Measurements from ENCODE around the gene KLHL40.

KLHL40 gene

DNA sequence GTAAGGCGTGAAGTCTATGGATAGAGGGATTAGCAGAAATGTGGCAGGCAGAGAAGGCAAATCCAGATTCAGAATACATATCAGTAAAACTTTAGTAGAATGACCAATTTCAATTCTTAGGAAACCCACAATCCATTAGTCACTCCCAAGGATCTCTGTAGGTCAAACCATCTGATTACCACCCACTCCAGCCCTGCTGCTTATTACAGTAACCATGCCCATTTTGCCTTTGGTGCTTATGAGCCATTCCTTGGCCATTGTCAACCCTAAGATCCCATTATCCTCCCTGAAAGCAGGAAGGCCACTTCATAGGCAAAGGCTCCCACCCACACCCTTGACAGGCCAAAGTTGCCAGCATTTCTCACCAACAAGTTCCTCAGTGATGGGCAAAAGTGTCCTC is 5.1 kb upstream of the KLHL40 start:
- CTCF ChIA-PET = no interaction called here

DNA sequence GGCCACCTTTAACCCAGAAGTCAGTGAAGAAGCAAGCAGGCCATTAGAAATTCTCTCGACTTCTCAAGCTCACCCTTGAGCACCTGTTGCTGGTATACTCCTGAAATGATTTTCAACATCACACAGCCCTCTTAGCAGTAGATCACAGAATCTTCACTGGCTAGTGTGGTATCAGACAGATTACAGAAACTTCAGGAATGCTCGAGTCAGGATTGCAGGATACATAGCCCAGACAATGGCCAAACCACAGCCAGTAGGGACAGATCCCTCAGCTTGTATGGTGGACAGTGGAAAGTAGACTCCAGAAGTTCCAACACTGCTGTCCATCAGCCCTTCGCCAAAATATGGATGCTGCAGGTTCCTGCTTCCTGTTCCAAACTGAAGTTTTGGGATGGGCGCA is 4.5 kb upstream of the KLHL40 start:
- POLR2A ChIA-PET = no interaction called here
- CTCF ChIA-PET = no interaction called here
- TF ChIP-seq L3MBTL2 (conservative IDR thresholded peaks at IDR 0.05) (no peak), TARDBP (IDR thresholded peaks at IDR 0.05) (no peak), CTBP1 (IDR thresholded peaks at IDR 0.05; ENCODE audit: borderline replicate concordance) (no peak), SP1 (IDR thresholded peaks at IDR 0.05) (no peak), ARNT (IDR thresholded peaks at IDR 0.05) (no peak), FOXK2 (IDR thresholded peaks at IDR 0.05) (no peak), ELF4 (IDR thresholded peaks at IDR 0.05) (no peak), FOXA1 (IDR thresholded peaks at IDR 0.05) (no peak), ZNF384 (IDR thresholded peaks at IDR 0.05) (no peak), FOXM1 (IDR thresholded peaks at IDR 0.05; ENCODE audit: borderline replicate concordance) (no peak), SUZ12 (IDR thresholded peaks at IDR 0.05) (no peak), LEF1 (IDR thresholded peaks at IDR 0.05; ENCODE audit: borderline replicate concordance) (no peak), BHLHE40 (IDR thresholded peaks at IDR 0.05; ENCODE audit: borderline replicate concordance) (no peak), HDGF (IDR thresholded peaks at IDR 0.05; ENCODE audit: borderline replicate concordance) (no peak), NFRKB (IDR thresholded peaks at IDR 0.05) (no peak)
- TF ChIP-seq, protein P1, sequence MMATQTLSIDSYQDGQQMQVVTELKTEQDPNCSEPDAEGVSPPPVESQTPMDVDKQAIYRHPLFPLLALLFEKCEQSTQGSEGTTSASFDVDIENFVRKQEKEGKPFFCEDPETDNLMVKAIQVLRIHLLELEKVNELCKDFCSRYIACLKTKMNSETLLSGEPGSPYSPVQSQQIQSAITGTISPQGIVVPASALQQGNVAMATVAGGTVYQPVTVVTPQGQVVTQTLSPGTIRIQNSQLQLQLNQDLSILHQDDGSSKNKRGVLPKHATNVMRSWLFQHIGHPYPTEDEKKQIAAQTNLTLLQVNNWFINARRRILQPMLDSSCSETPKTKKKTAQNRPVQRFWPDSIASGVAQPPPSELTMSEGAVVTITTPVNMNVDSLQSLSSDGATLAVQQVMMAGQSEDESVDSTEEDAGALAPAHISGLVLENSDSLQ (IDR thresholded peaks at IDR 0.05) = no peak
- no peak for DNase-seq (ENCODE audit: extremely low spot score)

More for the DNA sequence above, 5.1 kb upstream of the KLHL40 start:
- POLR2A ChIA-PET = no interaction called here
- TF ChIP-seq, protein P1 (IDR thresholded peaks at IDR 0.05) = no peak
- TF ChIP-seq L3MBTL2 (conservative IDR thresholded peaks at IDR 0.05) (no peak), SUZ12 (IDR thresholded peaks at IDR 0.05) (no peak), TARDBP (IDR thresholded peaks at IDR 0.05) (no peak), SP1 (IDR thresholded peaks at IDR 0.05) (no peak), ARNT (IDR thresholded peaks at IDR 0.05) (no peak), CTBP1 (IDR thresholded peaks at IDR 0.05; ENCODE audit: borderline replicate concordance) (no peak), FOXA1 (IDR thresholded peaks at IDR 0.05) (no peak)
- DNase-seq (ENCODE audit: extremely low spot score) = no peak

DNA sequence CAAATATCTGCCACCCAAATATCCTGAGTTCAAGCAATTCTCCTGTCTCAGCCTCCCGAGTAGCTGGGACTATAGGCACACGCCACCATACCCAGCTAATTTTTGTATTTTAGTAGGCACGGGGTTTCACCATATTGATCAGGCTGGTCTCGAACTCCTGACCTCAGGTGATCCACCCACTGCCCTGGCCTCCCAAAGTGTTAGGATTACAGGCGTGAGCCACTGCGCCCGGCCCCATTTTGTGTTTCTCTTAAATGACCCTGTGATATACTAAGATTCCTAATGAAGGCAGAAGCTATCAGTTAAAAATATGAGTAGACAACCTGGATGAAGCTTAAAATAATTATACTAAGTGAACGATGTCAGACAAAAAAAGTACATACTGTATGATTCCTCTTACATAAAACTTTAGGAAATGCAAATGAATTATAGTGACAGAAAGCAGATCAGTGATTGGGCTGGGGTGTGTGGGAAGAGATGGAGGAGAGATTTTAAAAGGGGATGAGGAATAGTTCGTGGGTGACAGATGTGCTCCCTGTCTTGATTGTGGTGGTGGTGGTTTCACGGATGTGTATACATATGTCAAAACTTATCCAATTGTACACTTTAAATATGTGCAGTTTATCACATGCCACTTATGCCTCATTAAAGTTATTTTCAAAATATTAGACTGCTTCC is 3.8 kb upstream of the KLHL40 start:
- no peak for TF ChIP-seq FOXA1 (IDR thresholded peaks at IDR 0.05)
- no peak for TF ChIP-seq FOXM1 (IDR thresholded peaks at IDR 0.05; ENCODE audit: borderline replicate concordance)
- TF ChIP-seq CTBP1 (IDR thresholded peaks at IDR 0.05; ENCODE audit: borderline replicate concordance) = no peak
- TF ChIP-seq NFRKB (IDR thresholded peaks at IDR 0.05) = no peak
- TF ChIP-seq ARNT (IDR thresholded peaks at IDR 0.05) = no peak
- TF ChIP-seq TARDBP (IDR thresholded peaks at IDR 0.05) = no peak
- TF ChIP-seq ZNF384 (IDR thresholded peaks at IDR 0.05) = no peak
- TF ChIP-seq L3MBTL2 (conservative IDR thresholded peaks at IDR 0.05) = no peak
- no peak for TF ChIP-seq SP1 (IDR thresholded peaks at IDR 0.05)
- no peak for TF ChIP-seq HDGF (IDR thresholded peaks at IDR 0.05; ENCODE audit: borderline replicate concordance)
- no peak for DNase-seq (ENCODE audit: extremely low spot score)
- CTCF ChIA-PET = no interaction called here
- POLR2A ChIA-PET = no interaction called here

DNA sequence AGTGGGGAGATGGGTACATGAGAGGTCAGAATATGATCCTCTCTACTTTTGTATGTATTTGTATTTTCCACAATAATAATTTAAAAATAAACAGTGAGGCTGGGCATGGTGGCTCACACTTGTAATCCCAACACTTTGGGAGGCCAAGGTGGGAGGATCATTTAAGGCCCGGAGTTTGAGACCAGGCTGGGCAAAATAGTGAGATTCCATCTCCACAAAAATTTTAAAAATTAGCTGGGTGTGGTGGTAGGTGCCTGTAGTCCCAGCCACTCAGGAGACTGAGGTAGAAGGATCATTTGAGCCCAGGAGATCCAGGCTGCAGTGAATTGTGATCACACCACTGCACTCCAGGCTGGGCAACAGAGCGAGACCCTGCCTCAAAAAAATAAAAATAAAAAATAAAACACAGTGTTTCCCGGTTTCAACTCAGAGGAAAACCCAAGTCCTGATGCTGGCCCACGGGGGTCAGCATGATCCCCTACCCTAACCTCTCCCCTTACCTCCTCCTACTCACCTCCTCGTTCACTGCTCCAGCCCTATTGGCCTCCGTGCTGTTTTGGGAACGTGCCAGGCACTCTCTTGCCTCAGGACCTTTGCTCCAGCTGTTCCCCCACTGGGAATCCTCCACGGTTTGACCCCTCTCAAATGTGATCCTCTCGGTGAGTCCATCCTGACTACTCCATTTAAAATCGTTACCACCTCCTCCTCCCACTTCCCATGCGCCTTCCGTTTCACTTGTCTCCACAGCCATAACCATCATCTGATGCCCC is 2.9 kb upstream of the KLHL40 start:
- CTCF ChIA-PET = no interaction called here
- POLR2A ChIA-PET = no interaction called here
- TF ChIP-seq CTBP1 (IDR thresholded peaks at IDR 0.05; ENCODE audit: borderline replicate concordance) = no peak
- TF ChIP-seq, protein P1 (IDR thresholded peaks at IDR 0.05) = no peak
- TF ChIP-seq SUZ12 (IDR thresholded peaks at IDR 0.05) = no peak
- no peak for TF ChIP-seq TARDBP (IDR thresholded peaks at IDR 0.05)
- TF ChIP-seq BHLHE40 (IDR thresholded peaks at IDR 0.05; ENCODE audit: borderline replicate concordance) = no peak
- no peak for TF ChIP-seq HDGF (IDR thresholded peaks at IDR 0.05; ENCODE audit: borderline replicate concordance)
- TF ChIP-seq SP1 (IDR thresholded peaks at IDR 0.05) = no peak
- TF ChIP-seq FOXK2 (IDR thresholded peaks at IDR 0.05) = no peak
- no peak for TF ChIP-seq FOXM1 (IDR thresholded peaks at IDR 0.05; ENCODE audit: borderline replicate concordance)
- TF ChIP-seq ZNF384 (IDR thresholded peaks at IDR 0.05) = no peak
- TF ChIP-seq LEF1 (IDR thresholded peaks at IDR 0.05; ENCODE audit: borderline replicate concordance) = no peak
- TF ChIP-seq NFRKB (IDR thresholded peaks at IDR 0.05) = no peak
- TF ChIP-seq ARNT (IDR thresholded peaks at IDR 0.05) = no peak
- TF ChIP-seq ELF4 (IDR thresholded peaks at IDR 0.05) = no peak
- TF ChIP-seq L3MBTL2 (conservative IDR thresholded peaks at IDR 0.05) = no peak
- no peak for TF ChIP-seq FOXA1 (IDR thresholded peaks at IDR 0.05)
- no peak for DNase-seq (ENCODE audit: extremely low spot score)

DNA sequence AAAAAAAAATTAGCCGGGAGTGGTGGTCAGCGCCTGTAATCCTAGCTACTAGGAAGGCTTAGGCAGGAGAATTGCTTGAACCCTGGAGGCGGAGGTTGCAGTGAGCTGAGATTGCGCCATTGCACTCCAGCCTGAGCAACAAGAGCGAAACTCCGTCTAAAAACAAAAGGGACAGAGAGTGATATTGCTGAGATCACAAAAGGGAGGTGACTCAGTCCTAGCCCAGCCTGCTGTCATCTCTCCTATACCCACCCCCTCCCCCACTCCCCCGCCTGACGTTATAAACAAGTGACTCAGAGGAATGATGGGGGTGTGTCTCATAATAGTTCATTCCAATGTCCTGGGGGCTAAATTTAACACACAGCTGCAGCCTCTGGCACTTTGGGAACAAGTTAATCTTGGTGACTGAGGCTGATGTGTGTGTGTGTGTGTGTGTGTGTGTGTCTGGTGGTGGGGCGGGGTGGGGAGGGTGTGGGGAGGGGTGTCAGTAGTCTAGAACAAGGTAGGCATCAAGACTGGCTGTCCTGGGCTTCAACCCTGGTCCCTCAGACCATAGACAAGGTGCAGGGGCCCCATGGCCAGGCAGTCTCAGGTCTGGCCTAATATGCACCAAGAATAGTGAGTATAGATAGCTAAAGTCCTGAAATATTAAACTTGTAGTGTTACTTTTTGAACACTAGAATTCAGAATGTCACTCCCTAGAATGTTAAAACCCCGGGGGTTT is 1.3 kb upstream of the KLHL40 start:
- peak; percentile 61 for DNase-seq (ENCODE audit: extremely low spot score)
- ChIA-PET CTCF (interaction anchor here (0.6 kb wide), 1 partner anchor 135 kb away, joined by 3 read pairs; no protein-coding TSS in a partner anchor), POLR2A (no interaction called here)
- no peak for TF ChIP-seq LEF1 (IDR thresholded peaks at IDR 0.05; ENCODE audit: borderline replicate concordance)
- TF ChIP-seq ARNT (IDR thresholded peaks at IDR 0.05) = no peak
- no peak for TF ChIP-seq FOXM1 (IDR thresholded peaks at IDR 0.05; ENCODE audit: borderline replicate concordance)
- TF ChIP-seq, protein P1 (IDR thresholded peaks at IDR 0.05) = no peak
- TF ChIP-seq CTBP1 (IDR thresholded peaks at IDR 0.05; ENCODE audit: borderline replicate concordance) = no peak
- no peak for TF ChIP-seq TARDBP (IDR thresholded peaks at IDR 0.05)
- TF ChIP-seq SP1 (IDR thresholded peaks at IDR 0.05) = no peak
- no peak for TF ChIP-seq ZNF384 (IDR thresholded peaks at IDR 0.05)
- no peak for TF ChIP-seq FOXA1 (IDR thresholded peaks at IDR 0.05)
- TF ChIP-seq ELF4 (IDR thresholded peaks at IDR 0.05) = no peak
- no peak for TF ChIP-seq BHLHE40 (IDR thresholded peaks at IDR 0.05; ENCODE audit: borderline replicate concordance)
- no peak for TF ChIP-seq NFRKB (IDR thresholded peaks at IDR 0.05)
